Stimulated activated CD4-positive, alpha-beta T cell treated with anti-CD3 and anti-CD28 coated beads, Interleukin-4, amount 100 ng/mL, for 48 hours (primary cell): ENCODE results near the gene PRRC2B.
"Not testable (repeated sequence)": the region's sequence is repeated elsewhere in the genome, so short reads cannot be mapped to it uniquely, and the experiment has no call there.

Experiments
- DNase-seq, 2 donors: peaks; one replicate each; pipeline ENCODE4 v3.0.0-alpha.2; 2020; ENCODE audit warnings: low read depth in 2 of 2

Gene PRRC2B

GRCh38 chr9:131434673-131435072, 40.8 kb downstream of the PRRC2B start:
- no peak for DNase-seq

GRCh38 chr9:131436376-131436775, 42.5 kb downstream of the PRRC2B start:
- DNase-seq: no peak

GRCh38 chr9:131436865-131437271, 43.0 kb downstream of the PRRC2B start:
- no peak for DNase-seq

GRCh38 chr9:131438190-131438589, 44.3 kb downstream of the PRRC2B start:
- no peak for DNase-seq

- no peak for DNase-seq
Observed at GRCh38 chr9:131439224-131439623, 45.3 kb downstream of the PRRC2B start.

- DNase-seq: no peak
Observed at GRCh38 chr9:131441441-131441840, 47.6 kb downstream of the PRRC2B start.

GRCh38 chr9:131442351-131442750, 48.5 kb downstream of the PRRC2B start:
- no peak for DNase-seq

- no peak for DNase-seq
Observed at GRCh38 chr9:131443648-131444047, 49.8 kb downstream of the PRRC2B start.

GRCh38 chr9:131446276-131446675, 52.4 kb downstream of the PRRC2B start:
- no peak for DNase-seq

- DNase-seq: no peak
Observed at GRCh38 chr9:131447148-131447547, 53.3 kb downstream of the PRRC2B start.

GRCh38 chr9:131447600-131447999, 53.7 kb downstream of the PRRC2B start:
- no peak for DNase-seq

- no peak for DNase-seq
Observed at GRCh38 chr9:131448818-131449217, 54.9 kb downstream of the PRRC2B start.

- DNase-seq: no peak
Observed at GRCh38 chr9:131449276-131449675, 55.4 kb downstream of the PRRC2B start.

- no peak for DNase-seq
Observed at GRCh38 chr9:131454028-131454427, 60.1 kb downstream of the PRRC2B start.

GRCh38 chr9:131455655-131456054, 61.8 kb downstream of the PRRC2B start:
- not testable (repeated sequence) for DNase-seq

- DNase-seq: no peak
Observed at GRCh38 chr9:131457746-131458145, 63.9 kb downstream of the PRRC2B start.

- no peak for DNase-seq
Observed at GRCh38 chr9:131459056-131459455, 65.2 kb downstream of the PRRC2B start.

- no peak for DNase-seq
Observed at GRCh38 chr9:131461166-131461565, 67.3 kb downstream of the PRRC2B start.

GRCh38 chr9:131464354-131465000, 70.6 kb downstream of the PRRC2B start:
- DNase-seq: no peak

- DNase-seq: no peak
Observed at GRCh38 chr9:131465401-131465800, 71.5 kb downstream of the PRRC2B start.

- no peak for DNase-seq
Observed at GRCh38 chr9:131467214-131467935, 73.5 kb downstream of the PRRC2B start.

GRCh38 chr9:131468031-131468430, 74.1 kb downstream of the PRRC2B start:
- no peak for DNase-seq

GRCh38 chr9:131469356-131469755, 75.5 kb downstream of the PRRC2B start:
- DNase-seq: no peak

GRCh38 chr9:131469951-131470350, 76.1 kb downstream of the PRRC2B start:
- DNase-seq: no peak
